ENCODE data around the gene SMYD4. TPM values are rescaled to one million over a fixed set of nuclear protein-coding genes. Genes with fewer than 3 reads are reported as not detected.
"Not testable (repeated sequence)": the region's sequence is repeated elsewhere in the genome, so short reads cannot be mapped to it uniquely, and the experiment has no call there.

SMYD4 gene
- total RNA-seq, 1 donor from 2014 or later: 40.9 TPM

- intact Hi-C loops (cut with micrococcal nuclease): no loop called here
Measured at GRCh38 chr17:1834380-1835149, 4.9 kb upstream of the SMYD4 start.

- intact Hi-C loops (cut with micrococcal nuclease): loop anchor here (1.0 kb wide), 4 partner anchors 40 to 181 kb away; partner anchors contain the start of gene RILP
Measured at GRCh38 chr17:1830288-1830687, 586 bp upstream of the SMYD4 start.

GRCh38 chr17:1829216-1829591 lies 498 bp downstream of the SMYD4 start:
- intact Hi-C loops (cut with micrococcal nuclease): loop anchor here (2.0 kb wide), 1 partner anchor 202 kb away; the partner anchor contains the start of gene DPH1

GRCh38 chr17:1820528-1821252 lies 9.0 kb downstream of the SMYD4 start:
- intact Hi-C loops (cut with micrococcal nuclease): no loop called here

GRCh38 chr17:1813088-1813487 lies 16.6 kb downstream of the SMYD4 start:
- intact Hi-C loops (cut with micrococcal nuclease): no loop called here

- intact Hi-C loops (cut with micrococcal nuclease): no loop called here
Measured at GRCh38 chr17:1810450-1811103, 19.1 kb downstream of the SMYD4 start.

GRCh38 chr17:1809815-1810214 lies 19.9 kb downstream of the SMYD4 start:
- intact Hi-C loops (cut with micrococcal nuclease): not testable (repeated sequence)

- intact Hi-C loops (cut with micrococcal nuclease): no loop called here
Measured at GRCh38 chr17:1808644-1809043, 21.1 kb downstream of the SMYD4 start.

- intact Hi-C loops (cut with micrococcal nuclease): no loop called here
Measured at GRCh38 chr17:1807890-1808289, 21.8 kb downstream of the SMYD4 start.

- intact Hi-C loops (cut with micrococcal nuclease): no loop called here
Measured at GRCh38 chr17:1803280-1803679, 26.4 kb downstream of the SMYD4 start.

- intact Hi-C loops (cut with micrococcal nuclease): no loop called here
Measured at GRCh38 chr17:1802429-1802828, 27.3 kb downstream of the SMYD4 start.

- intact Hi-C loops (cut with micrococcal nuclease): no loop called here
Measured at GRCh38 chr17:1800712-1801111, 29.0 kb downstream of the SMYD4 start.

GRCh38 chr17:1800240-1800639 lies 29.5 kb downstream of the SMYD4 start:
- intact Hi-C loops (cut with micrococcal nuclease): no loop called here

- intact Hi-C loops (cut with micrococcal nuclease): not testable (repeated sequence)
Measured at GRCh38 chr17:1797846-1798245, 31.9 kb downstream of the SMYD4 start.

- intact Hi-C loops (cut with micrococcal nuclease): no loop called here
Measured at GRCh38 chr17:1797323-1797722, 32.4 kb downstream of the SMYD4 start.

- intact Hi-C loops (cut with micrococcal nuclease): no loop called here
Measured at GRCh38 chr17:1796800-1797199, 32.9 kb downstream of the SMYD4 start.

GRCh38 chr17:1793447-1793806 lies 36.3 kb downstream of the SMYD4 start:
- intact Hi-C loops (cut with micrococcal nuclease): no loop called here

GRCh38 chr17:1792495-1793446 lies 36.9 kb downstream of the SMYD4 start:
- intact Hi-C loops (cut with micrococcal nuclease): no loop called here

GRCh38 chr17:1789936-1790335 lies 39.8 kb downstream of the SMYD4 start:
- intact Hi-C loops (cut with micrococcal nuclease): no loop called here

GRCh38 chr17:1787301-1787902 lies 42.3 kb downstream of the SMYD4 start:
- intact Hi-C loops (cut with micrococcal nuclease): no loop called here

GRCh38 chr17:1786708-1787107 lies 43.0 kb downstream of the SMYD4 start:
- intact Hi-C loops (cut with micrococcal nuclease): no loop called here

Data from T-helper 1 cell treated with Interleukin-12 subunit alpha and Interleukin-12 subunit beta and Interleukin-4 antibody, amounts not matched to agents 30 ng/mL and 1 ng/mL, for 36 hours (primary cell).